Erythroblast (primary cell): Measurements from ENCODE around the gene STX18.

Source experiments
- GATA1 ChIP-seq: IDR thresholded peaks from 2 replicates; pipeline ENCODE4 v1.6.1; 2011; ENCODE audit warnings: low read depth, mild to moderate bottlenecking, control low read depth, low read length, moderate library complexity
- POLR2A ChIP-seq: IDR thresholded peaks from 2 replicates; pipeline ENCODE4 v1.6.1; 2011; ENCODE audit warnings: mild to moderate bottlenecking, low read length

GRCh38 chr4:4574792-4575191 is 32.9 kb upstream of the STX18 start:
- no peak for TF ChIP-seq POLR2A
- TF ChIP-seq GATA1, result no peak
